ENCODE data around the gene GBX1.

GBX1 gene

GRCh38 chr7:151181011-151181431 is 13.5 kb upstream of the GBX1 start:
- no peak for TF ChIP-seq EZH2phosphoT487 (conservative IDR thresholded peaks at IDR 0.05; ENCODE audit: low read length)
- TF ChIP-seq, protein P1, sequence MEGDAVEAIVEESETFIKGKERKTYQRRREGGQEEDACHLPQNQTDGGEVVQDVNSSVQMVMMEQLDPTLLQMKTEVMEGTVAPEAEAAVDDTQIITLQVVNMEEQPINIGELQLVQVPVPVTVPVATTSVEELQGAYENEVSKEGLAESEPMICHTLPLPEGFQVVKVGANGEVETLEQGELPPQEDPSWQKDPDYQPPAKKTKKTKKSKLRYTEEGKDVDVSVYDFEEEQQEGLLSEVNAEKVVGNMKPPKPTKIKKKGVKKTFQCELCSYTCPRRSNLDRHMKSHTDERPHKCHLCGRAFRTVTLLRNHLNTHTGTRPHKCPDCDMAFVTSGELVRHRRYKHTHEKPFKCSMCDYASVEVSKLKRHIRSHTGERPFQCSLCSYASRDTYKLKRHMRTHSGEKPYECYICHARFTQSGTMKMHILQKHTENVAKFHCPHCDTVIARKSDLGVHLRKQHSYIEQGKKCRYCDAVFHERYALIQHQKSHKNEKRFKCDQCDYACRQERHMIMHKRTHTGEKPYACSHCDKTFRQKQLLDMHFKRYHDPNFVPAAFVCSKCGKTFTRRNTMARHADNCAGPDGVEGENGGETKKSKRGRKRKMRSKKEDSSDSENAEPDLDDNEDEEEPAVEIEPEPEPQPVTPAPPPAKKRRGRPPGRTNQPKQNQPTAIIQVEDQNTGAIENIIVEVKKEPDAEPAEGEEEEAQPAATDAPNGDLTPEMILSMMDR (IDR thresholded peaks at IDR 0.05; ENCODE audit: insufficient read depth, low read length, poor library complexity, severe bottlenecking) = no peak
- Histone ChIP-seq H3K36me3 (ENCODE audit: low read length) (no peaks in the 10 kb centered on the region), H3K4me3 (ENCODE audit: insufficient read depth, low read length, poor library complexity, severe bottlenecking) (no peak overlapping the region), H3K27ac (ENCODE audit: low read depth, low read length) (no peak overlapping the region), H3K9ac (ENCODE audit: low read length) (no peak overlapping the region), H3K4me2 (ENCODE audit: low read depth, low read length, poor library complexity, severe bottlenecking) (no peak overlapping the region), H3K79me2 (ENCODE audit: insufficient read depth, low read length) (no peaks in the 10 kb centered on the region), H3F3A (ENCODE audit: insufficient read depth) (no peaks in the 10 kb centered on the region), H2AFZ (ENCODE audit: low read depth, low read length, severe bottlenecking) (no peak overlapping the region), H3K27me3 (ENCODE audit: low read length) (no peaks in the 10 kb centered on the region), H3K9me2 (replicated peaks; ENCODE audit: insufficient read depth, low read length) (no peaks in the 10 kb centered on the region), H4K20me1 (ENCODE audit: low read depth, low read length) (no peaks in the 10 kb centered on the region), H3K9me3 (ENCODE audit: insufficient read depth, low read length) (no peaks in the 10 kb centered on the region)

GRCh38 chr7:151179946-151180345 is 12.5 kb upstream of the GBX1 start:
- no peak overlapping the region for H2AFZ ChIP-seq (ENCODE audit: low read depth, low read length, severe bottlenecking)
- no peaks in the 10 kb centered on the region for H3K9me3 ChIP-seq (ENCODE audit: insufficient read depth, low read length)
- H3K9ac ChIP-seq (ENCODE audit: low read length) = no peak overlapping the region
- no peak overlapping the region for H3K4me2 ChIP-seq (ENCODE audit: low read depth, low read length, poor library complexity, severe bottlenecking)
- no peak overlapping the region for H3K27ac ChIP-seq (ENCODE audit: low read depth, low read length)
- H4K20me1 ChIP-seq (ENCODE audit: low read depth, low read length) = no peaks in the 10 kb centered on the region
- H3K4me3 ChIP-seq (ENCODE audit: insufficient read depth, low read length, poor library complexity, severe bottlenecking) = no peak overlapping the region
- H3K27me3 ChIP-seq (ENCODE audit: low read length) = no peaks in the 10 kb centered on the region
- H3K36me3 ChIP-seq (ENCODE audit: low read length) = no peaks in the 10 kb centered on the region
- TF ChIP-seq EZH2phosphoT487 (conservative IDR thresholded peaks at IDR 0.05; ENCODE audit: low read length) = no peak
- TF ChIP-seq, protein P1 (IDR thresholded peaks at IDR 0.05; ENCODE audit: insufficient read depth, low read length, poor library complexity, severe bottlenecking) = no peak
- H3F3A ChIP-seq (ENCODE audit: insufficient read depth) = no peaks in the 10 kb centered on the region
- H3K9me2 ChIP-seq (replicated peaks; ENCODE audit: insufficient read depth, low read length) = no peaks in the 10 kb centered on the region
- no peaks in the 10 kb centered on the region for H3K79me2 ChIP-seq (ENCODE audit: insufficient read depth, low read length)

DNA sequence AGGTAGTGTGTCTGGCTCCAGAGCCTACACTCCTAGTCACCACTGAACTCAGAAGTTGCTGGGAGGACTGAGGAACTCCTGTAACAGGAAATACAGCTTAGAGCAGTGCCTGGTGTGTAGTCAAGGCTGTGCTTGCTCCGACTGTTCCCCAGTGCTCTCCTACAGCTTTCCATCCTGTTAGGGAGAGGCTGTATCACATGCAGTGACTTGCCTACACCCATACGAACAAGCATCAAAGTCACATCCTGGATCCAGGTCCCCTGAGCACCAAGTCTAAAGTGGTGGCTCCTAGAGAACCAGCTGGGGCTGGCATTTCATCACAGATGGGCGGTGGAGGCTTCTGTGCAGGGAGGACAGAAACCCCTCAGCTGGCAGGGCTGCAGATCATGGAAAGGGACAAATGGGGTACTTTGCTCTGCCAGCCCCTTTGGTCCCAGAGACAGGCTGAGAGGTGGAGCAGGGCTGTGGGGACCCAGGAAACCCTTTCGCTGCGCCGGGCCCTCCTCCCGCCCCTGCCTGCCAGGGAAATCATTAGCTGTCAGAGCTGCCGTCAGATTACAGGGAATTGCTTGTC is 11.9 kb upstream of the GBX1 start:
- H3K9ac ChIP-seq (ENCODE audit: low read length) = no peak overlapping the region
- no peak overlapping the region for H3K4me3 ChIP-seq (ENCODE audit: insufficient read depth, low read length, poor library complexity, severe bottlenecking)
- no peaks in the 10 kb centered on the region for H3K9me3 ChIP-seq (ENCODE audit: insufficient read depth, low read length)
- no peaks in the 10 kb centered on the region for H3K79me2 ChIP-seq (ENCODE audit: insufficient read depth, low read length)
- no peak overlapping the region for H3K27ac ChIP-seq (ENCODE audit: low read depth, low read length)
- no peaks in the 10 kb centered on the region for H3K36me3 ChIP-seq (ENCODE audit: low read length)
- no peaks in the 10 kb centered on the region for H3K27me3 ChIP-seq (ENCODE audit: low read length)
- H3K9me2 ChIP-seq (replicated peaks; ENCODE audit: insufficient read depth, low read length) = no peaks in the 10 kb centered on the region
- H4K20me1 ChIP-seq (ENCODE audit: low read depth, low read length) = no peaks in the 10 kb centered on the region
- H3F3A ChIP-seq (ENCODE audit: insufficient read depth) = no peaks in the 10 kb centered on the region
- TF ChIP-seq, protein P1 (IDR thresholded peaks at IDR 0.05; ENCODE audit: insufficient read depth, low read length, poor library complexity, severe bottlenecking) = no peak
- no peak for TF ChIP-seq EZH2phosphoT487 (conservative IDR thresholded peaks at IDR 0.05; ENCODE audit: low read length)
- H3K4me2 ChIP-seq (ENCODE audit: low read depth, low read length, poor library complexity, severe bottlenecking) = no peak overlapping the region
- H2AFZ ChIP-seq (ENCODE audit: low read depth, low read length, severe bottlenecking) = no peak overlapping the region

Measured in SU-DHL-6 (cell line).